ENCODE data around the gene VPS33A. TPM values are rescaled to one million over a fixed set of nuclear protein-coding genes. Genes with fewer than 3 reads are reported as not detected.

Gene VPS33A
- total and polyA plus RNA-seq, 2 of the 8 experiments (the other 6 are each of a cell fraction or from before 2014, with no cell fraction given) = 16.4 to 41.8 TPM

DNA sequence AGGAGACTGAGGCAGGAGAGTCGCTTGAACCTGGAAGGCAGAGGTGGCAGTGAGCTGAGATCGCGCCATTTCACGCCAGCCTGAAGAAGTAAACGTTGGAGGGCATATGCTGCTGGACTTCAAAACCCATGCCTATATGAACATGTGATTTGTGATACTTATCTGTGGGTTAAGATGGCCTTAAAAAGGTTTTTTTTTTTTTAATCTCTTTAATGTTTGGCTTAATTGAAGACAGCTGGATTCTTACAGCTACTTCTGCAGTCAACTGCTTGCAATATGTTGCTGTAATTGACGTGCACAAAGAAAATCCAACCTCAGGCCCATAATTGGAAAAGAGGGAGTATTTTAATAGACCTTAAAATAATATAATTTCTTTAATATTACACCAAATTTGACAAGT is 64.3 kb downstream of the VPS33A start (continued):
- no peak for TF ChIP-seq CHD7 (IDR thresholded peaks at IDR 0.05; ENCODE audit: insufficient replicate concordance, low read length)
- no peak for TF ChIP-seq KDM1A (IDR thresholded peaks at IDR 0.05; ENCODE audit: borderline replicate concordance, low read length)
- TF ChIP-seq SUZ12 (IDR thresholded peaks at IDR 0.05; ENCODE audit: low read length) = no peak
- TF ChIP-seq TAF7 (optimal IDR thresholded peaks at IDR 0.05; ENCODE audit: borderline replicate concordance, low read depth, low read length) = no peak
- TF ChIP-seq CTCF (IDR thresholded peaks at IDR 0.05; ENCODE audit: control extremely low read depth in 1 of 3, insufficient read depth in 1 of 3, low read depth in 1 of 3, low read length in 3 of 3) = no peak
- no peak for TF ChIP-seq EGR1 (IDR thresholded peaks at IDR 0.05; ENCODE audit: borderline replicate concordance, low read depth, low read length)
- TF ChIP-seq POLR2A (IDR thresholded peaks at IDR 0.05; ENCODE audit: control extremely low read depth in 1 of 2, low read depth in 2 of 2, low read length in 2 of 2) = no peak
- TF ChIP-seq ZNF274 (IDR thresholded peaks at IDR 0.05; ENCODE audit: borderline replicate concordance, extremely low read depth, low read length) = no peak
- TF ChIP-seq TCF12 (IDR thresholded peaks at IDR 0.05; ENCODE audit: low read depth, low read length) = no peak
- no peak for TF ChIP-seq CHD1 (IDR thresholded peaks at IDR 0.05; ENCODE audit: low read depth, low read length)
